NCI-H1092 treated with DMSO at 0.1 percent for 48 hours (cell line): ENCODE data around the gene IL1RAP.

Experiments used
- DNase-seq: peaks from one replicate; lab custom pipeline; 2025; lab: John Stamatoyannopoulos, UW

IL1RAP gene

GRCh38 chr3:190579514-190580137 lies 65.7 kb downstream of the IL1RAP start:
- DNase-seq, result no peak

GRCh38 chr3:190580417-190580816 lies 66.5 kb downstream of the IL1RAP start:
- no peak for DNase-seq

GRCh38 chr3:190581041-190581541 lies 67.2 kb downstream of the IL1RAP start:
- DNase-seq, result no peak

- DNase-seq, result no peak
These were observed 68.8 kb downstream of the IL1RAP start for GRCh38 chr3:190582667-190583066.

- no peak for DNase-seq
These were observed 72.1 kb downstream of the IL1RAP start for GRCh38 chr3:190585805-190586630.

- DNase-seq, result no peak
These were observed 72.7 kb downstream of the IL1RAP start for GRCh38 chr3:190586631-190587011.

- no peak for DNase-seq
These were observed 74.7 kb downstream of the IL1RAP start for GRCh38 chr3:190588570-190588969.

- DNase-seq, result no peak
These were observed 75.4 kb downstream of the IL1RAP start for GRCh38 chr3:190589326-190589725.

GRCh38 chr3:190591080-190591479 lies 77.2 kb downstream of the IL1RAP start:
- no peak for DNase-seq

- no peak for DNase-seq
These were observed 79.2 kb downstream of the IL1RAP start for GRCh38 chr3:190593075-190593474.

GRCh38 chr3:190594171-190594570 lies 80.3 kb downstream of the IL1RAP start:
- no peak for DNase-seq

GRCh38 chr3:190595179-190595795 lies 81.4 kb downstream of the IL1RAP start:
- DNase-seq, result no peak

- DNase-seq, result no peak
These were observed 81.9 kb downstream of the IL1RAP start for GRCh38 chr3:190595807-190596206.

GRCh38 chr3:190596349-190597285 lies 82.7 kb downstream of the IL1RAP start:
- no peak for DNase-seq

GRCh38 chr3:190597291-190597690 lies 83.4 kb downstream of the IL1RAP start:
- no peak for DNase-seq

GRCh38 chr3:190601622-190602021 lies 87.7 kb downstream of the IL1RAP start:
- no peak for DNase-seq

- DNase-seq, result no peak
These were observed 91.5 kb downstream of the IL1RAP start for GRCh38 chr3:190605385-190605784.

- DNase-seq, result no peak
These were observed 92.7 kb downstream of the IL1RAP start for GRCh38 chr3:190606596-190606995.

- no peak for DNase-seq
These were observed 93.1 kb downstream of the IL1RAP start for GRCh38 chr3:190607021-190607420.

- no peak for DNase-seq
These were observed 95.1 kb downstream of the IL1RAP start for GRCh38 chr3:190608850-190609589.
